HepG2 (cell line): ENCODE results near the gene PAK2. TPM values are rescaled to one million over a fixed set of nuclear protein-coding genes. Genes with fewer than 3 reads are reported as not detected.

Experiments
- AKNA ChIP-seq: sonication (generic); formaldehyde crosslinking; IDR thresholded peaks from 2 replicates; pipeline ENCODE4 v1.4.0; 2020; ENCODE audit warnings: missing genetic modification reagents, borderline replicate concordance
- CREM ChIP-seq, 2 experiments: sonication (generic) in 1 of 2; formaldehyde crosslinking in 1 of 2; IDR thresholded peaks; 2 replicates each; pipeline versions ENCODE4 v1.4.0 to v1.6.1; 2016 to 2020; ENCODE audit warnings: antibody characterized with exemption in 1 of 2, mild to moderate bottlenecking in 1 of 2, missing genetic modification reagents in 1 of 2
- FOXK1 ChIP-seq: sonication (generic); formaldehyde crosslinking; IDR thresholded peaks from 2 replicates; pipeline ENCODE4 v1.4.0; 2020; ENCODE audit warnings: low read depth, missing genetic modification reagents, borderline replicate concordance
- FOXO1 ChIP-seq: sonication (generic); formaldehyde crosslinking; IDR thresholded peaks from 2 replicates; pipeline ENCODE4 v1.4.0; 2020; ENCODE audit warnings: missing genetic modification reagents
- HNRNPK ChIP-seq: fragments of 200-400 bp; formaldehyde crosslinking; IDR thresholded peaks from 2 replicates; pipeline ENCODE4 v1.6.1; 2018; ENCODE audit warnings: low read length, low read depth, moderate library complexity, mild to moderate bottlenecking; ENCODE audit not compliant: poor library complexity, severe bottlenecking
- IRX3 ChIP-seq: sonication (generic); formaldehyde crosslinking; IDR thresholded peaks from 2 replicates; pipeline ENCODE4 v1.8.1; 2023; ENCODE audit warnings: mild to moderate bottlenecking, low read depth, missing genetic modification reagents, borderline replicate concordance
- POLR2G ChIP-seq: fragments of 200-400 bp; formaldehyde crosslinking; IDR thresholded peaks from 2 replicates; pipeline ENCODE4 v1.6.1; 2018; ENCODE audit warnings: mild to moderate bottlenecking, low read depth, low read length, moderate library complexity
- SMAD1 ChIP-seq: sonication (generic); formaldehyde crosslinking; IDR thresholded peaks from 2 replicates; pipeline ENCODE4 v1.4.0; 2020; ENCODE audit warnings: missing genetic modification reagents, low read depth, mild to moderate bottlenecking, borderline replicate concordance
- ZNF281 ChIP-seq: sonication (generic); formaldehyde crosslinking; IDR thresholded peaks from 2 replicates; pipeline ENCODE4 v1.4.0; 2020; ENCODE audit warnings: missing genetic modification reagents, borderline replicate concordance
- ZNF501 ChIP-seq: sonication (generic); formaldehyde crosslinking; IDR thresholded peaks from 2 replicates; pipeline ENCODE4 v1.5.1; 2020; ENCODE audit warnings: mild to moderate bottlenecking, moderate library complexity, missing genetic modification reagents
- ZNF607 ChIP-seq: sonication (generic); formaldehyde crosslinking; IDR thresholded peaks from 2 replicates; pipeline ENCODE4 v1.5.1; 2020; ENCODE audit warnings: missing genetic modification reagents, mild to moderate bottlenecking, borderline replicate concordance
- ZNF615 ChIP-seq: sonication (generic); formaldehyde crosslinking; IDR thresholded peaks from 2 replicates; pipeline ENCODE4 v1.5.0; 2020; ENCODE audit warnings: mild to moderate bottlenecking, missing genetic modification reagents, borderline replicate concordance
- polyA plus RNA-seq, 8 experiments: library from polyadenylated mRNA; depleted of rRNA in 3 of 8; stranded (reverse) in 7 of 8; unstranded in 1 of 8; fragments of >200 nt; fragmentation: Illumina TruSeq in 4 of 8; extraction: Trizol in 4 of 8; gene quantifications; 2 replicates each; pipeline versions ENCODE4 v1.2.1 to v1.2.3, GENCODE V29; 2011 to 2016; ENCODE audit warnings: low read depth in 4 of 8, missing spikeins in 1 of 8, mixed read lengths in 1 of 8; ENCODE audit not compliant: insufficient read depth in 1 of 8
- total RNA-seq, 5 experiments: library from RNA; depleted of rRNA; stranded (reverse); fragments of >200 nt; fragmentation: Illumina TruSeq; extraction: Trizol; gene quantifications; 2 replicates each; pipeline ENCODE4 v1.2.3, GENCODE V29; 2016; ENCODE audit warnings: low read depth in 1 of 5
- TF ChIP-seq, protein P1 (sequence below): sonication (generic); formaldehyde crosslinking; IDR thresholded peaks from 2 replicates; pipeline ENCODE4 v1.9.0; 2021; ENCODE audit warnings: missing genetic modification reagents, borderline replicate concordance
- TF ChIP-seq, protein P2 (sequence below): sonication (generic); formaldehyde crosslinking; IDR thresholded peaks from 2 replicates; pipeline ENCODE4 v1.4.0; 2020; ENCODE audit warnings: mild to moderate bottlenecking, missing genetic modification reagents

Gene PAK2
- total and polyA plus RNA-seq, 2 of the 13 experiments (the other 11 are each of a cell fraction or from before 2014, with no cell fraction given): 23.0 to 24.7 TPM

- TF ChIP-seq AKNA (CRISPR knock-in tag) (no peak), CREM (IDR thresholded peaks at IDR 0.05) (no peak), CREM (CRISPR knock-in tag; IDR thresholded peaks at IDR 0.05) (no peak), SMAD1 (no peak), ZNF607 (no peak), FOXO1 (CRISPR knock-in tag) (no peak), IRX3 (CRISPR knock-in tag) (no peak), FOXK1 (no peak), POLR2G (peak; percentile 77), ZNF501 (CRISPR knock-in tag) (0 out of 2 replicates have a peak, but pooled peaks have one; percentile 22), ZNF615 (CRISPR knock-in tag) (no peak), HNRNPK (peak; percentile 78), ZNF281 (CRISPR knock-in tag) (no peak)
- TF ChIP-seq, protein P1, sequence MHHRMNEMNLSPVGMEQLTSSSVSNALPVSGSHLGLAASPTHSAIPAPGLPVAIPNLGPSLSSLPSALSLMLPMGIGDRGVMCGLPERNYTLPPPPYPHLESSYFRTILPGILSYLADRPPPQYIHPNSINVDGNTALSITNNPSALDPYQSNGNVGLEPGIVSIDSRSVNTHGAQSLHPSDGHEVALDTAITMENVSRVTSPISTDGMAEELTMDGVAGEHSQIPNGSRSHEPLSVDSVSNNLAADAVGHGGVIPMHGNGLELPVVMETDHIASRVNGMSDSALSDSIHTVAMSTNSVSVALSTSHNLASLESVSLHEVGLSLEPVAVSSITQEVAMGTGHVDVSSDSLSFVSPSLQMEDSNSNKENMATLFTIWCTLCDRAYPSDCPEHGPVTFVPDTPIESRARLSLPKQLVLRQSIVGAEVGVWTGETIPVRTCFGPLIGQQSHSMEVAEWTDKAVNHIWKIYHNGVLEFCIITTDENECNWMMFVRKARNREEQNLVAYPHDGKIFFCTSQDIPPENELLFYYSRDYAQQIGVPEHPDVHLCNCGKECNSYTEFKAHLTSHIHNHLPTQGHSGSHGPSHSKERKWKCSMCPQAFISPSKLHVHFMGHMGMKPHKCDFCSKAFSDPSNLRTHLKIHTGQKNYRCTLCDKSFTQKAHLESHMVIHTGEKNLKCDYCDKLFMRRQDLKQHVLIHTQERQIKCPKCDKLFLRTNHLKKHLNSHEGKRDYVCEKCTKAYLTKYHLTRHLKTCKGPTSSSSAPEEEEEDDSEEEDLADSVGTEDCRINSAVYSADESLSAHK (CRISPR knock-in tag): no peak
- TF ChIP-seq, protein P2, sequence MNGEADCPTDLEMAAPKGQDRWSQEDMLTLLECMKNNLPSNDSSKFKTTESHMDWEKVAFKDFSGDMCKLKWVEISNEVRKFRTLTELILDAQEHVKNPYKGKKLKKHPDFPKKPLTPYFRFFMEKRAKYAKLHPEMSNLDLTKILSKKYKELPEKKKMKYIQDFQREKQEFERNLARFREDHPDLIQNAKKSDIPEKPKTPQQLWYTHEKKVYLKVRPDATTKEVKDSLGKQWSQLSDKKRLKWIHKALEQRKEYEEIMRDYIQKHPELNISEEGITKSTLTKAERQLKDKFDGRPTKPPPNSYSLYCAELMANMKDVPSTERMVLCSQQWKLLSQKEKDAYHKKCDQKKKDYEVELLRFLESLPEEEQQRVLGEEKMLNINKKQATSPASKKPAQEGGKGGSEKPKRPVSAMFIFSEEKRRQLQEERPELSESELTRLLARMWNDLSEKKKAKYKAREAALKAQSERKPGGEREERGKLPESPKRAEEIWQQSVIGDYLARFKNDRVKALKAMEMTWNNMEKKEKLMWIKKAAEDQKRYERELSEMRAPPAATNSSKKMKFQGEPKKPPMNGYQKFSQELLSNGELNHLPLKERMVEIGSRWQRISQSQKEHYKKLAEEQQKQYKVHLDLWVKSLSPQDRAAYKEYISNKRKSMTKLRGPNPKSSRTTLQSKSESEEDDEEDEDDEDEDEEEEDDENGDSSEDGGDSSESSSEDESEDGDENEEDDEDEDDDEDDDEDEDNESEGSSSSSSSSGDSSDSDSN (CRISPR knock-in tag): peak; percentile 75; the same call in 1 of the 2 replicates
These were observed 27.7 kb upstream of the PAK2 start, which contains the start of the genes CEP19 and PIGX (continued) for GRCh38 chr3:196711838-196712513.
